HUES64 (cell line): ENCODE data around the gene PAN3.
"Not testable (repeated sequence)": the region's sequence is repeated elsewhere in the genome, so short reads cannot be mapped to it uniquely, and the experiment has no call there.

Experiments
- H3K27ac ChIP-seq: 2 replicates; pipeline ENCODE4 v1.7.0; 2013; ENCODE audit warnings: low read depth, low read length, inconsistent platforms
- H3K27me3 ChIP-seq: 2 replicates; pipeline ENCODE4 v1.6.1; 2013; ENCODE audit warnings: mild to moderate bottlenecking, low read length; ENCODE audit not compliant: insufficient read depth
- H3K36me3 ChIP-seq: 2 replicates; pipeline ENCODE4 v1.6.1; 2013; ENCODE audit warnings: mild to moderate bottlenecking, low read length; ENCODE audit not compliant: insufficient read depth
- H3K4me1 ChIP-seq: 2 replicates; pipeline ENCODE4 v1.6.1; 2013; ENCODE audit warnings: mild to moderate bottlenecking, low read length, moderate library complexity; ENCODE audit not compliant: insufficient read depth
- H3K4me3 ChIP-seq: 2 replicates; pipeline ENCODE4 v1.5.1; 2013; ENCODE audit warnings: mild to moderate bottlenecking, low read length, moderate library complexity
- H3K9ac ChIP-seq: 2 replicates; pipeline ENCODE4 v1.6.1; 2013; ENCODE audit warnings: mild to moderate bottlenecking, low read depth, low read length
- H3K9me3 ChIP-seq: 2 replicates; pipeline ENCODE4 v1.6.1; 2013; ENCODE audit warnings: low read depth, low read length; ENCODE audit not compliant: insufficient read depth
- WGBS: fragments of 150-250, 120-280 bp; methylation state at CpG from one replicate; pipeline ENCODE4 v1.1.7; 2013; ENCODE audit warnings: missing lambda C conversion rate; 5-methylcytosine and 5-hydroxymethylcytosine counted together

The PAN3 gene

GRCh38 chr13:28137596-28137995 is 749 bp upstream of the PAN3 start:
- Histone ChIP-seq H3K27me3 (no peaks in the 10 kb centered on the region), H3K4me3 (peak overlapping the region; percentile 77), H3K4me1 (peaks cover 17% of the 10 kb centered on the region), H3K27ac (peak overlapping the region; percentile 99), H3K9ac (peak overlapping the region; percentile 94), H3K36me3 (no peaks in the 10 kb centered on the region), H3K9me3 (no peaks in the 10 kb centered on the region)
- WGBS, result 2% methylated on average over 6 of the region's 11 CpGs

DNA sequence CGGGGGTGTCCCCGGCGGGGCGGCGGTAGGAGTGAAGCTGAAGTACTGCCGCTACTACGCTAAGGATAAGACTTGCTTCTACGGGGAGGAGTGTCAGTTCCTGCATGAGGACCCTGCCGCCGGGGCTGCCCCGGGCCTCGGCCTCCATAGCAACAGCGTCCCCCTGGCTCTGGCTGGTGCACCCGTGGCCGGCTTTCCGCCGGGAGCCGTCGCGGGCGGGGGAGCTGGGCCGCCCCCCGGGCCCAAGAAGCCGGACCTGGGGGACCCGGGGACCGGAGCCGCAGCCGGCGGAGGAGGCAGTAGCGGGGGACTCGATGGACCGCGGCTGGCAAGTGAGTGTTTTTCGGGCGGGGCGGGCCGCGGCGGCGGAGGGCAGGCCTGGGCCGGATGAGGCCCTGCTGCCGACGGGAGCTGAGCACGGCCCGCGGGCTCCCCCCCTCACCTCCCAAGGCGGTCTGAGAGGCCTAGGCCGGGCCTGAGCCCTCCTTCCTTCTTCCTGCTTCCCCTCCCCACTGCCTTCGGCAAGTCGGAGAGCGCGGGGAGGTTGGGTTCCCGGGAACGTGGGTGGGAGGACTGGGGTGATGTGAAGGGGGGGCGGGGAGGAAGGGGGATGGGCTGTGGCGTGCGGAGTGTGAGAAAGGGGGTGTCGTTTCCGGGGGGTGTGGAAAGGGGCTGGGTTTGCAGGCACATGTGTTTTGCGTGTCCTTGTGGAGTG is 568 bp downstream of the PAN3 start:
- no peaks in the 10 kb centered on the region for H3K36me3 ChIP-seq
- peaks cover 27% of the 10 kb centered on the region for H3K4me1 ChIP-seq
- WGBS, result under 1% methylated on average over 60 of the region's 60 CpGs
- H3K27ac ChIP-seq, result peak overlapping the region; percentile 99
- no peaks in the 10 kb centered on the region for H3K27me3 ChIP-seq
- H3K4me3 ChIP-seq, result peak overlapping the region; percentile 77
- H3K9me3 ChIP-seq, result no peaks in the 10 kb centered on the region
- H3K9ac ChIP-seq, result peak overlapping the region; percentile 78

DNA sequence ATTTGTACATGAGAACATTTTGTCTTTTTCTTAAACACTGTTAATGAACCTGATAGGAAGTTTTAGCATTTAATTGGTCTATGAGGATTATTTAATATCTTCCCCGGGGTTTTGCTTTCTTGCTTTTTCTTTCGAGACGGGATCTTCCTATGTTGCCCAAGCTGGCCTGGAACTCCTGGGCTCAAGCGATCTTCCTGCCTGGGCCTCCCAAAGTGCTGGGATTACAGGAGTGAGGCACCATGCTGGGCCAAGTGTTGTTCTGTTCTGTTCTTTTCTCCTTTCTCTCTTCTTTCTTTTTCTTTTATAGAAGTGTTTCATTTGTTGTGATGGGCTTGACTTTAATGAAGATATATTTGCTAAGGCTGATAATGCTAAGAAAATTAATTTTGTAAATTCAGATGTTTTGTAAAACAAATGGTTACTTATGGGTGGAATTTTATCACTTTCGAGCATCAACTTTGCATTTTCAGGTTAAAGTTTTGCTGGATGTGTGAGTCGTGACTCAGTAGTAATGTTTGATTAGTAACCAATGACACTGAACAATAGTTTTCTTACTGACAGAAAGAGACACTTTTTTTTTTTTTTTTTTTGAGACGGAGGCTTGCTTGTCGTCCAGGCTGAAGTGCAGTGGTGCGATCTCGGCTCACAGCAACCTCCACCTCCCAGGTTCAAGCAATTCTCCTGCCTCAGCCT is 2.2 kb downstream of the PAN3 start:
- WGBS, result 34% methylated on average over 10 of the region's 10 CpGs
- no peaks in the 10 kb centered on the region for H3K27me3 ChIP-seq
- peaks cover 27% of the 10 kb centered on the region for H3K4me1 ChIP-seq
- H3K36me3 ChIP-seq, result no peaks in the 10 kb centered on the region
- peak overlapping the region; percentile 99; the same call in 1 of the 2 replicates for H3K27ac ChIP-seq
- H3K9ac ChIP-seq, result peak overlapping the region; percentile 78
- H3K9me3 ChIP-seq, result no peaks in the 10 kb centered on the region
- H3K4me3 ChIP-seq, result peak overlapping the region; percentile 77

GRCh38 chr13:28141542-28141941 is 3.2 kb downstream of the PAN3 start:
- H3K36me3 ChIP-seq, H3K27me3 ChIP-seq, H3K9me3 ChIP-seq: not testable (repeated sequence)
- WGBS, result 47% methylated on average over 10 of the region's 10 CpGs
- Histone ChIP-seq H3K9ac (peak overlapping the region; percentile 35; the same call in 1 of the 2 replicates), H3K4me1 (peaks cover 27% of the 10 kb centered on the region), H3K4me3 (peak overlapping the region; percentile 77), H3K27ac (peak overlapping the region; percentile 34; the same call in 1 of the 2 replicates)

DNA sequence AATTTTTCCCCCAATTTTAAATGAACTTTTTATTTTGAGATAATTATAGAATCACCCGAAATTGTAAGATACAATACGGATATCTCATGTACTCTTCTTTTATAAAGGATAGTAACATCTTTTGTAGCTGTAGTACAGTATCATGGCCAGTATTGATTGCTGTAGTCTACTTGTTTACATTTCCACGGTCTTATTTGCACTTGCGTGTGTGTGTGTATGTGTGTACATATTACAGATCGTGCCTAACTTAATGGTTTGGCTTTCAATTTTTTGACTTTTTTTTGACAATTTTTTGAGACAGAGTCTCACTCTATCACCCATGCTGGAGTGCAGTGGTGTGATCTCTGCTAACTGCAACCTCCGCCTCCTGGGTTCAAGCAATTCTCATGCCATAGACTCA is 6.7 kb downstream of the PAN3 start:
- Histone ChIP-seq H3K4me1 (peaks cover 28% of the 10 kb centered on the region), H3K27me3 (no peaks in the 10 kb centered on the region), H3K27ac (no peak overlapping the region), H3K4me3 (no peak overlapping the region), H3K36me3 (peaks cover 6% of the 10 kb centered on the region; the same call in 1 of the 2 replicates), H3K9ac (no peak overlapping the region), H3K9me3 (no peaks in the 10 kb centered on the region)
- WGBS, result 98% methylated on average over 6 of the region's 6 CpGs

GRCh38 chr13:28147495-28147894 is 9.2 kb downstream of the PAN3 start:
- H3K4me3 ChIP-seq, result no peak overlapping the region
- H3K36me3 ChIP-seq, result peaks cover 6% of the 10 kb centered on the region; the same call in 1 of the 2 replicates
- no peaks in the 10 kb centered on the region for H3K27me3 ChIP-seq
- peak overlapping the region; percentile 21; the same call in 1 of the 2 replicates for H3K27ac ChIP-seq
- 85% methylated on average over 1 of the region's 1 CpG for WGBS
- H3K9ac ChIP-seq, result no peak overlapping the region
- H3K4me1 ChIP-seq, result peaks cover 20% of the 10 kb centered on the region
- no peaks in the 10 kb centered on the region for H3K9me3 ChIP-seq

DNA sequence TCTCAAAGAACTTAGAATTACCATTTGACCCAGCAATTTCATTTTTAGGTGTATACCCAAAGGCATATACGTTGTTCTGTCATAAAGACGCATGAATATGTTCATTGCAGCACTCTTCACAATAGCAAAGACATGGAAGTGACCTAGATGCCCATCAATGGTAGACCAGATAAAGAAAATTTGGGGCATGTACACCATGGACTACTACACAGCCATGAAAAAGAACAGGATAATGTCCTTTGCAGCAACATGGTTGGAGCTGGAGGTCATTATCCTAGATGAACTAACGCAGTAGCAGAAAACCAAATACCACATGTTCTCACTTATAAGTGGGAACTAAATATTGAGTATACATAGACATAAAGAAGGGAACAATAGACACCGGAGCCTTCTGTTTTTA is 20.7 kb downstream of the PAN3 start:
- H3K4me1 ChIP-seq, result peaks cover 21% of the 10 kb centered on the region
- H3K27me3 ChIP-seq, result no peaks in the 10 kb centered on the region
- peaks cover 16% of the 10 kb centered on the region; the same call in 1 of the 2 replicates for H3K9me3 ChIP-seq
- H3K27ac ChIP-seq, result no peak overlapping the region
- no peak overlapping the region for H3K4me3 ChIP-seq
- H3K9ac ChIP-seq, result no peak overlapping the region
- peaks cover 16% of the 10 kb centered on the region for H3K36me3 ChIP-seq
- 96% methylated on average over 3 of the region's 4 CpGs for WGBS

DNA sequence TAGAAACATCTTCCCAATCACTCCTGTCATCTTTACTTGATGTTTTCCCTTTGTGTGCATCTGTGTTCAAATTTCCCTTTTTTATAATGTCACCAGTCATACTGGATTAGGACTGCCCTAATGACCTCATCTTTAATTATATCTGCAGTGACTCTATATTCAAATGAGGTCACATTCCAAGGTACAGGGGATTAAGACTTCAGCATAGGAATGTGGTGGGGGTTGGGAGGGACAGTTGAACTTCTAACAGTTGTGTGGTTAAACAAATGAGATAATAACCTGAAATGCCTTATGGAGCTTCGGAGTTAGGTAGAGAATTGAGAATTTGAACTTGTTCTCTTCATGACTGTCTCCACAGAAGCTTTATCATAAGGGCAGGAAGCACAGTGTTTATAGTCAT is 23.0 kb downstream of the PAN3 start:
- Histone ChIP-seq H3K9me3 (peaks cover 11% of the 10 kb centered on the region; the same call in 1 of the 2 replicates), H3K36me3 (peaks cover 8% of the 10 kb centered on the region), H3K9ac (peak overlapping the region; percentile 53; the same call in 1 of the 2 replicates), H3K27ac (peak overlapping the region; percentile 94), H3K4me1 (peaks cover 28% of the 10 kb centered on the region), H3K4me3 (peak overlapping the region; percentile 35), H3K27me3 (no peaks in the 10 kb centered on the region)
- 3% methylated on average over 1 of the region's 1 CpG for WGBS

- H3K9me3 ChIP-seq, result no peaks in the 10 kb centered on the region
- H3K9ac ChIP-seq, result no peak overlapping the region
- 97% methylated on average over 3 of the region's 4 CpGs for WGBS
- no peak overlapping the region for H3K4me3 ChIP-seq
- no peak overlapping the region for H3K27ac ChIP-seq
- H3K4me1 ChIP-seq, result peaks cover 33% of the 10 kb centered on the region
- no peaks in the 10 kb centered on the region for H3K27me3 ChIP-seq
- H3K36me3 ChIP-seq, result no peaks in the 10 kb centered on the region
Measured at GRCh38 chr13:28163587-28163986, 25.2 kb downstream of the PAN3 start.

GRCh38 chr13:28166257-28166656 is 27.9 kb downstream of the PAN3 start:
- no peaks in the 10 kb centered on the region for H3K9me3 ChIP-seq
- 100% methylated on average over 1 of the region's 1 CpG for WGBS
- H3K27me3 ChIP-seq, result no peaks in the 10 kb centered on the region
- H3K27ac ChIP-seq, result no peak overlapping the region
- peaks cover 21% of the 10 kb centered on the region for H3K4me1 ChIP-seq
- no peak overlapping the region for H3K4me3 ChIP-seq
- no peak overlapping the region for H3K9ac ChIP-seq
- H3K36me3 ChIP-seq, result no peaks in the 10 kb centered on the region

DNA sequence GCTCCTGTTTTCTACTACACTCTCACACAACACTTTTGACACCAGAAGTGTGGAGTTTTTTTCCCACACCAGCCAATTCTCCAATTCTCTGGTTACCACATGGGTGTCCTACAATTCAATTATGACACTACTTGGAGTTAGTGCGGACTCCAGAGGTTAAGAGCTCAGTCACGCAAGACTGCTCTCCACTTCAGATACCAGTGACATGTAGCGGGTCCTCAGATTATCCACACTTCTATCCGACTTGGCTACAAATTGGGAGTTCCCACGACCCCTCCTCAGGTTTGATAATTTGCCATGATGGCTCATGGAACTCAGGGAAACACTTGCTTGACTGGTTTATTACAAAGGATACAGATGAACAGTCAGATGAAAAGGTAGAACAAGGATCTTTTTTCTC is 32.9 kb downstream of the PAN3 start:
- 92% methylated on average over 5 of the region's 5 CpGs for WGBS
- no peak overlapping the region for H3K27ac ChIP-seq

More for the DNA sequence above, 32.9 kb downstream of the PAN3 start:
- Histone ChIP-seq H3K4me1 (peaks cover 22% of the 10 kb centered on the region), H3K4me3 (no peak overlapping the region), H3K9me3 (no peaks in the 10 kb centered on the region), H3K27me3 (no peaks in the 10 kb centered on the region), H3K9ac (no peak overlapping the region), H3K36me3 (peaks cover 17% of the 10 kb centered on the region)
